ENCODE data around the gene RNASET2. TPM values are rescaled to one million over a fixed set of nuclear protein-coding genes. Genes with fewer than 3 reads are reported as not detected.
A peak's percentile ranks its signal among the peaks of the same experiment; 100 is the strongest.

Gene RNASET2
- total and polyA plus RNA-seq, 2 of the 13 experiments (the other 11 are each of a cell fraction or from before 2014, with no cell fraction given): 44.6 to 597 TPM

- TF ChIP-seq ZFAT (CRISPR knock-in tag; conservative IDR thresholded peaks at IDR 0.05) (no peak), ZNF724P (CRISPR knock-in tag; IDR thresholded peaks at IDR 0.05; ENCODE audit: borderline replicate concordance) (peak; percentile 57; the same call in 1 of the 2 replicates), SATB2 (CRISPR knock-in tag; IDR thresholded peaks at IDR 0.05) (no peak; the same call in 1 of the 2 replicates), ZNF441 (CRISPR knock-in tag; IDR thresholded peaks at IDR 0.05; ENCODE audit: borderline replicate concordance) (no peak), CERS6 (CRISPR knock-in tag; IDR thresholded peaks at IDR 0.05) (0 out of 2 replicates have a peak, but pooled peaks have one; percentile 5), ZFX (CRISPR knock-in tag; IDR thresholded peaks at IDR 0.05; ENCODE audit: low read depth) (peak; percentile 92), ZZZ3 (CRISPR knock-in tag; IDR thresholded peaks at IDR 0.05; ENCODE audit: borderline replicate concordance) (no peak; the same call in 1 of the 2 replicates), ZBTB8A (CRISPR knock-in tag; IDR thresholded peaks at IDR 0.05; ENCODE audit: borderline replicate concordance, low read depth) (0 out of 2 replicates have a peak, but pooled peaks have one; percentile 5), ZNF224 (CRISPR knock-in tag; IDR thresholded peaks at IDR 0.05) (peak; percentile 73; the same call in 1 of the 2 replicates), ZBTB46 (CRISPR knock-in tag; IDR thresholded peaks at IDR 0.05; ENCODE audit: borderline replicate concordance) (0 out of 2 replicates have a peak, but pooled peaks have one; percentile 69), XRCC5 (optimal IDR thresholded peaks at IDR 0.05; ENCODE audit: low read length) (peak; percentile 15), ZNF660 (CRISPR knock-in tag; IDR thresholded peaks at IDR 0.05; ENCODE audit: borderline replicate concordance, low read depth) (0 out of 2 replicates have a peak, but pooled peaks have one; percentile 16), RXRA (CRISPR knock-in tag; IDR thresholded peaks at IDR 0.05) (no peak), MZF1 (CRISPR knock-in tag; IDR thresholded peaks at IDR 0.05; ENCODE audit: borderline replicate concordance) (peak; percentile 23; the same call in 1 of the 2 replicates), WIZ (CRISPR knock-in tag; IDR thresholded peaks at IDR 0.05) (no peak; the same call in none of the 2 replicates), PLRG1 (conservative IDR thresholded peaks at IDR 0.05) (no peak), SIX1 (CRISPR knock-in tag; IDR thresholded peaks at IDR 0.05; ENCODE audit: borderline replicate concordance) (no peak), HES4 (CRISPR knock-in tag; IDR thresholded peaks at IDR 0.05; ENCODE audit: borderline replicate concordance) (peak; percentile 93), ZNF33A (CRISPR knock-in tag; IDR thresholded peaks at IDR 0.05; ENCODE audit: borderline replicate concordance) (no peak), NCOR1 (IDR thresholded peaks at IDR 0.05; ENCODE audit: borderline replicate concordance, low read length) (no peak; the same call in 1 of the 2 replicates), CCAR2 (optimal IDR thresholded peaks at IDR 0.05; ENCODE audit: low read depth, low read length) (no peak), CREBL2 (CRISPR knock-in tag; IDR thresholded peaks at IDR 0.05; ENCODE audit: borderline replicate concordance) (peak; percentile 66; the same call in 1 of the 2 replicates), ELF4 (CRISPR knock-in tag; IDR thresholded peaks at IDR 0.05; ENCODE audit: borderline replicate concordance) (no peak), ZNF275 (CRISPR knock-in tag; IDR thresholded peaks at IDR 0.05; ENCODE audit: borderline replicate concordance) (no peak), ZNF607 (CRISPR knock-in tag; IDR thresholded peaks at IDR 0.05; ENCODE audit: borderline replicate concordance) (peak; percentile 43), ZNF780A (CRISPR knock-in tag; IDR thresholded peaks at IDR 0.05) (peak; percentile 88; the same call in 1 of the 2 replicates)
Measured at GRCh38 chr6:166956444-166957086, at the start of gene RNASET2 (continued).

All from HepG2 (cell line).